HS-27A (cell line): ENCODE results near the gene FAM200B.

Experiments used
- DNase-seq: peaks from one replicate; pipeline ENCODE4 v3.0.0-alpha.2; 2012; ENCODE audit warnings: low read depth, missing footprints

FAM200B gene

DNA sequence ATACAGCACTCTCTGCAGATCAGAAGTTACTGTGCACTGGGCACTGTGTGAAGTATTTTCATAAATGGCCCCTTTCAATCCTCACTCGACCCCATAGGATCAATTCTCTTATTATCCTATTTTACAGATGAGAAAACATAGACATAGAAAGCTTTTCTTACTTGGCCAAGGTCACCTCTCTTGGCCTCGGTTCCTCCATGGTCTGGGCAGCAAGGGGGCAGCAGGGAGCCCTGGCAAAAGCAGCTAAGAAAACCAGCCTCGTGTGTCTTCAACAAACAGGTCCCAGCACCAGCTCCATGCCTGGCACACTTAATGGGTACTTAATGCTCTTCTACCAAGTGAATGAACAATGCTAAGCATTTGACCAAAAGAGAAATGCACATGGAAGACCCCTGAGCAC lies 55.6 kb downstream of the FAM200B start:
- no peak for DNase-seq

DNA sequence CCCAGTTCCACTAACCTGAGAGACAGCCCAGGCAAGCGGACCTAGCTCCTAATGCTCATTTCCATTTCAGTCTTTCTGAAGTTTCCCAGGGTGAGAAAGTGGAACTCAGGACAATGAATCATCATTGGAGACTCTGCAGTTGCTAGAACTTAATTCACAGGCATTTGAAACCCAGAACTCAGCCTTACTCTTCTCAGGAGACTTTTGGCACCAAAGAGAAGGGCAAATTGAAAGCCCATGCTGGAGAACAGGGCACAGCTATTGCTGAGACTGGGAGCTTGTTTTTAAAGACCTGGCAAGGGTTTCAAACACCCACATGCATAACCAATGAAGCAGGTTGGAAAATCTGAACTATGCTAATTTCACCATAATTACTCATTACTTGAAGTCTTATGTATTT lies 57.2 kb downstream of the FAM200B start:
- DNase-seq: no peak
